NT2/D1 (cell line): Measurements from ENCODE around the gene TSPAN10.

ENCODE experiments used
- YY1 ChIP-seq: IDR thresholded peaks from 2 replicates; pipeline ENCODE4 v1.6.1; 2011; ENCODE audit not compliant: insufficient read length, insufficient read depth
- ZNF274 ChIP-seq: IDR thresholded peaks from 2 replicates; pipeline ENCODE4 v1.6.1; 2011; ENCODE audit warnings: mild to moderate bottlenecking, low read depth, low read length

GRCh38 chr17:81691608-81692007, 54.6 kb downstream of the TSPAN10 start:
- TF ChIP-seq ZNF274 (no peak), YY1 (no peak)
